ENCODE results near the gene VGLL4.

Gene VGLL4

GRCh38 chr3:11563159-11563864 lies 80.4 kb downstream of the VGLL4 start:
- H3K36me3 ChIP-seq (ENCODE audit: control insufficient read depth in 1 of 2, insufficient read depth in 2 of 2, low read length in 2 of 2), result peaks cover 17 to 46% of the 10 kb centered on the region in 2 donors
- no peak overlapping the region for H3K27ac ChIP-seq (ENCODE audit: low read length)
- no peaks in the 10 kb centered on the region for H3K9me3 ChIP-seq (ENCODE audit: control insufficient read depth in 1 of 2, low read length in 2 of 2)
- H3K4me1 ChIP-seq (ENCODE audit: control insufficient read depth in 1 of 2, insufficient read depth in 2 of 2, low read length in 2 of 2), result peaks cover 10% of the 10 kb centered on the region in 2 donors
- no peak overlapping the region for H3K4me3 ChIP-seq (ENCODE audit: low read depth in 1 of 2, low read length in 2 of 2)
- no peaks in the 10 kb centered on the region for H3K27me3 ChIP-seq (ENCODE audit: low read depth, low read length)

- Histone ChIP-seq H3K27ac (ENCODE audit: low read length) (no peak overlapping the region), H3K36me3 (ENCODE audit: control insufficient read depth in 1 of 2, insufficient read depth in 2 of 2, low read length in 2 of 2) (peaks cover 22 to 37% of the 10 kb centered on the region in 2 donors), H3K9me3 (ENCODE audit: control insufficient read depth in 1 of 2, low read length in 2 of 2) (no peaks in the 10 kb centered on the region), H3K4me3 (ENCODE audit: low read depth in 1 of 2, low read length in 2 of 2) (no peak overlapping the region), H3K27me3 (ENCODE audit: low read depth, low read length) (no peaks in the 10 kb centered on the region), H3K4me1 (ENCODE audit: control insufficient read depth in 1 of 2, insufficient read depth in 2 of 2, low read length in 2 of 2) (peaks cover 10 to 18% of the 10 kb centered on the region in 2 donors)
Observed at GRCh38 chr3:11562277-11562881, 81.3 kb downstream of the VGLL4 start.

- Histone ChIP-seq H3K27me3 (ENCODE audit: low read depth, low read length) (no peaks in the 10 kb centered on the region), H3K4me1 (ENCODE audit: control insufficient read depth in 1 of 2, insufficient read depth in 2 of 2, low read length in 2 of 2) (peaks cover 15 to 26% of the 10 kb centered on the region in 2 donors), H3K9me3 (ENCODE audit: control insufficient read depth in 1 of 2, low read length in 2 of 2) (no peaks in the 10 kb centered on the region), H3K36me3 (ENCODE audit: control insufficient read depth in 1 of 2, insufficient read depth in 2 of 2, low read length in 2 of 2) (peaks cover 28 to 29% of the 10 kb centered on the region in 2 donors), H3K27ac (ENCODE audit: low read length) (peak overlapping the region; percentile 23), H3K4me3 (ENCODE audit: low read depth in 1 of 2, low read length in 2 of 2) (no peak overlapping the region)
Observed at GRCh38 chr3:11560746-11561145, 83.0 kb downstream of the VGLL4 start.

GRCh38 chr3:11559816-11560633 lies 83.7 kb downstream of the VGLL4 start:
- Histone ChIP-seq H3K27me3 (ENCODE audit: low read depth, low read length) (no peaks in the 10 kb centered on the region), H3K4me1 (ENCODE audit: control insufficient read depth in 1 of 2, insufficient read depth in 2 of 2, low read length in 2 of 2) (peaks cover 15 to 26% of the 10 kb centered on the region in 2 donors), H3K4me3 (ENCODE audit: low read depth in 1 of 2, low read length in 2 of 2) (no peak overlapping the region), H3K9me3 (ENCODE audit: control insufficient read depth in 1 of 2, low read length in 2 of 2) (no peaks in the 10 kb centered on the region), H3K27ac (ENCODE audit: low read length) (peak overlapping the region; percentile 23), H3K36me3 (ENCODE audit: control insufficient read depth in 1 of 2, insufficient read depth in 2 of 2, low read length in 2 of 2) (peaks cover 22 to 32% of the 10 kb centered on the region in 2 donors)

GRCh38 chr3:11558918-11559815 lies 84.5 kb downstream of the VGLL4 start:
- Histone ChIP-seq H3K4me1 (ENCODE audit: control insufficient read depth in 1 of 2, insufficient read depth in 2 of 2, low read length in 2 of 2) (peaks cover 15 to 26% of the 10 kb centered on the region in 2 donors), H3K27me3 (ENCODE audit: low read depth, low read length) (no peaks in the 10 kb centered on the region), H3K27ac (ENCODE audit: low read length) (no peak overlapping the region), H3K36me3 (ENCODE audit: control insufficient read depth in 1 of 2, insufficient read depth in 2 of 2, low read length in 2 of 2) (peaks cover 22 to 32% of the 10 kb centered on the region in 2 donors), H3K4me3 (ENCODE audit: low read depth in 1 of 2, low read length in 2 of 2) (no peak overlapping the region), H3K9me3 (ENCODE audit: control insufficient read depth in 1 of 2, low read length in 2 of 2) (no peaks in the 10 kb centered on the region)

GRCh38 chr3:11558411-11558903 lies 85.3 kb downstream of the VGLL4 start:
- peaks cover 15 to 31% of the 10 kb centered on the region in 2 donors for H3K4me1 ChIP-seq (ENCODE audit: control insufficient read depth in 1 of 2, insufficient read depth in 2 of 2, low read length in 2 of 2)
- H3K27ac ChIP-seq (ENCODE audit: low read length), result no peak overlapping the region
- no peak overlapping the region for H3K4me3 ChIP-seq (ENCODE audit: low read depth in 1 of 2, low read length in 2 of 2)
- H3K36me3 ChIP-seq (ENCODE audit: control insufficient read depth in 1 of 2, insufficient read depth in 2 of 2, low read length in 2 of 2), result peaks cover 22 to 27% of the 10 kb centered on the region in 2 donors
- no peaks in the 10 kb centered on the region for H3K27me3 ChIP-seq (ENCODE audit: low read depth, low read length)
- no peaks in the 10 kb centered on the region for H3K9me3 ChIP-seq (ENCODE audit: control insufficient read depth in 1 of 2, low read length in 2 of 2)

GRCh38 chr3:11558002-11558401 lies 85.7 kb downstream of the VGLL4 start:
- Histone ChIP-seq H3K4me1 (ENCODE audit: control insufficient read depth in 1 of 2, insufficient read depth in 2 of 2, low read length in 2 of 2) (peaks cover 15 to 35% of the 10 kb centered on the region in 2 donors), H3K9me3 (ENCODE audit: control insufficient read depth in 1 of 2, low read length in 2 of 2) (no peaks in the 10 kb centered on the region), H3K27me3 (ENCODE audit: low read depth, low read length) (no peaks in the 10 kb centered on the region), H3K27ac (ENCODE audit: low read length) (no peak overlapping the region), H3K4me3 (ENCODE audit: low read depth in 1 of 2, low read length in 2 of 2) (no peak overlapping the region), H3K36me3 (ENCODE audit: control insufficient read depth in 1 of 2, insufficient read depth in 2 of 2, low read length in 2 of 2) (peaks cover 17 to 22% of the 10 kb centered on the region in 2 donors)

GRCh38 chr3:11556851-11557644 lies 86.7 kb downstream of the VGLL4 start:
- H3K36me3 ChIP-seq (ENCODE audit: control insufficient read depth in 1 of 2, insufficient read depth in 2 of 2, low read length in 2 of 2), result peaks cover 9 to 16% of the 10 kb centered on the region in 2 donors
- H3K9me3 ChIP-seq (ENCODE audit: control insufficient read depth in 1 of 2, low read length in 2 of 2), result no peaks in the 10 kb centered on the region
- H3K27ac ChIP-seq (ENCODE audit: low read length), result peak overlapping the region; percentile 39
- H3K27me3 ChIP-seq (ENCODE audit: low read depth, low read length), result no peaks in the 10 kb centered on the region
- no peak overlapping the region for H3K4me3 ChIP-seq (ENCODE audit: low read depth in 1 of 2, low read length in 2 of 2)
- H3K4me1 ChIP-seq (ENCODE audit: control insufficient read depth in 1 of 2, insufficient read depth in 2 of 2, low read length in 2 of 2), result peaks cover 15 to 36% of the 10 kb centered on the region in 2 donors

- H3K27ac ChIP-seq (ENCODE audit: low read length), result no peak overlapping the region
- H3K4me1 ChIP-seq (ENCODE audit: control insufficient read depth in 1 of 2, insufficient read depth in 2 of 2, low read length in 2 of 2), result peaks cover 10 to 36% of the 10 kb centered on the region in 2 donors
- H3K27me3 ChIP-seq (ENCODE audit: low read depth, low read length), result no peaks in the 10 kb centered on the region
- peaks cover 9 to 15% of the 10 kb centered on the region in 2 donors for H3K36me3 ChIP-seq (ENCODE audit: control insufficient read depth in 1 of 2, insufficient read depth in 2 of 2, low read length in 2 of 2)
- H3K9me3 ChIP-seq (ENCODE audit: control insufficient read depth in 1 of 2, low read length in 2 of 2), result no peaks in the 10 kb centered on the region
- H3K4me3 ChIP-seq (ENCODE audit: low read depth in 1 of 2, low read length in 2 of 2), result no peak overlapping the region
Observed at GRCh38 chr3:11555881-11556633, 87.7 kb downstream of the VGLL4 start.

All from muscle layer of duodenum (tissue), 2 donors.